GM12878 (cell line): Measurements from ENCODE around the gene SLC6A11.

Experiments used
- POLR2AphosphoS5 ChIP-seq: IDR thresholded peaks from 2 replicates; pipeline ENCODE4 v1.6.1; 2011; ENCODE audit warnings: mild to moderate bottlenecking, low read length, inconsistent platforms
- TCF7 ChIP-seq: IDR thresholded peaks from 2 replicates; pipeline ENCODE4 v1.6.1; 2014; ENCODE audit warnings: antibody characterized with exemption, borderline replicate concordance

GRCh38 chr3:10945683-10946287, 129.8 kb downstream of the SLC6A11 start:
- TF ChIP-seq POLR2AphosphoS5 (no peak), TCF7 (no peak)
